Upper lobe of right lung (tissue), 1 donor: ENCODE data around the gene CNBD2. TPM values are rescaled to one million over a fixed set of nuclear protein-coding genes. Genes with fewer than 3 reads are reported as not detected.

ENCODE experiments used
- ATAC-seq: fragments of 200-7000 bp; cut with Tn5 transposase; one replicate; pipeline ENCODE4 v1.9.1; 2020; ENCODE audit warnings: mild to moderate bottlenecking, moderate library complexity
- DNase-seq: peaks from one replicate; pipeline ENCODE4 v3.0.0-alpha.2; 2020
- H3K27ac ChIP-seq: fragments of 200-600 bp; one replicate; pipeline ENCODE4 v1.8.0; 2022
- H3K27me3 ChIP-seq: fragments of 200-600 bp; one replicate; pipeline ENCODE4 v1.8.0; 2022; ENCODE audit warnings: mild to moderate bottlenecking
- H3K36me3 ChIP-seq: fragments of 200-600 bp; one replicate; pipeline ENCODE4 v1.8.0; 2022
- H3K4me1 ChIP-seq: fragments of 200-600 bp; one replicate; pipeline ENCODE4 v1.8.0; 2022
- H3K4me3 ChIP-seq: fragments of 200-600 bp; one replicate; pipeline ENCODE4 v1.8.0; 2022; ENCODE audit warnings: mild to moderate bottlenecking
- H3K9me3 ChIP-seq: fragments of 200-600 bp; one replicate; pipeline ENCODE4 v1.8.0; 2022
- CTCF ChIP-seq: fragments of 200-600 bp; IDR thresholded peaks from one replicate; pipeline ENCODE4 v1.8.0; 2022; ENCODE audit warnings: antibody characterized with exemption
- intact Hi-C: fragments of 100-400 bp; cut with DNase I; formaldehyde crosslinking; loops from one replicate; pipeline ENCODE4 v1.11.0; 2022
- long read RNA-seq: library from polyadenylated mRNA; unstranded; transcript quantifications from one replicate; pipeline ENCODE4 v2.0.0, GENCODE V29; 2021
- total RNA-seq: library from RNA; stranded (reverse); fragmentation: NEBNext Ultra II Directional; extraction: Animal tissue kit (Norgen Biotek cat#: 25700); gene quantifications from one replicate; pipeline ENCODE4 v1.2.1, GENCODE V29; 2021
- donor health status: DM: no; HTN: yes; CAD: no; lungs with severe emphysema.

Gene CNBD2
- total RNA-seq = 3.4 TPM
- long read RNA-seq, partial matches to known transcripts = 0 of 4 reads
- long read RNA-seq, other reads (novel, unspliced or antisense) = 0 of 4 reads

- no peaks in the 10 kb centered on the region for H3K36me3 ChIP-seq
- H3K27me3 ChIP-seq = no peaks in the 10 kb centered on the region
- no peak within 1 kb of the TSS for H3K4me3 ChIP-seq
- intact Hi-C loops = no loop called here
- no peak for TF ChIP-seq CTCF
- ATAC-seq = no peak
- no peak for DNase-seq
- no peaks in the 10 kb centered on the region for H3K4me1 ChIP-seq
- H3K27ac ChIP-seq = no peak within 1 kb of the TSS
- no peaks in the 10 kb centered on the region for H3K9me3 ChIP-seq
Observed at GRCh38 chr20:35967979-35968640, at the start of gene CNBD2. Gene CNBD2, plus strand, starts transcription at chr20:35968590. Its CDS starts 173 bp downstream, at chr20:35968763.

DNA sequence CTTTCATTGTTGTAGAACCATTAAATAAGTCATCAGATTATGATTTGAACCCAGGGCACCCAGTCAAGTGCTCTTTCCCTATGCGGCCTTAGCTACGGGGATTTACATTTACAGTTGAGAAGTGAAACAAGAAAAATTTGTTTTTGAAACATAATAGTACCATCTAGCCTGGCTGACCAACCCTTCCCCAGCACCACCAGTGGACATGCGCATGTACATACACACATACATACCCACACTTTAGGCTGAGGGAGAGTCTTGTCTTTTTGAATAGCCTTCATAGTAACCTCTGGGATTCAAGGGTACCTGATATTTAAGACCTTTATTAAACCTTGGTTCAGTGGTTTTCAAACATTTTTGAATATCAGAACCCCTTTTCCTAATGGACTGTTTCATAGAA is 47.9 kb upstream of the CNBD2 start:
- Histone ChIP-seq H3K9me3 (no peaks in the 10 kb centered on the region), H3K27me3 (no peaks in the 10 kb centered on the region), H3K27ac (no peak overlapping the region), H3K36me3 (peaks cover 61% of the 10 kb centered on the region), H3K4me1 (no peaks in the 10 kb centered on the region), H3K4me3 (no peak overlapping the region)
- intact Hi-C loops = no loop called here
- ATAC-seq (no peak), DNase-seq (no peak)
- no peak for TF ChIP-seq CTCF

DNA sequence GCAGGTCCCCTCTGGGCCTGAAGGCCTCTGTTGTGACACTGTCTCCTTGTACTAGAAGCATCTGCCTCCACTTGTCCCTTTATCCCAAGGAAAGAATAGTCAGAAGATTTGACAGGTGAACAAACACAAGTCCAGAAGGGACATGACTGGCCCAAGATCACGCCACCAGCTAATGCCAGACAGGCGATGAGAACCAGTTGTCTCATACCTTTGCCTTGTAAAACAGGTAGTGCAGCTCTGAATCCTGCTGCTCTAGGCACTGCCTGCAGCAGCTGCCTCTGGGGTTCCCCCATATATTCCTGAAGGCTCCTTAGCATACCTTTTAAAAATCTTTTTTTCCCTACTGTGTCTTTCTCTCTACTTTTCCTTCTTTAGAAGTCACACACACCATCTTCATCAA is 39.1 kb upstream of the CNBD2 start:
- ATAC-seq (no peak), DNase-seq (no peak)
- Histone ChIP-seq H3K36me3 (peaks cover 63% of the 10 kb centered on the region), H3K27me3 (no peaks in the 10 kb centered on the region), H3K4me3 (no peak overlapping the region), H3K4me1 (no peaks in the 10 kb centered on the region), H3K9me3 (no peaks in the 10 kb centered on the region), H3K27ac (no peak overlapping the region)
- no peak for TF ChIP-seq CTCF
- intact Hi-C loops = no loop called here

- Histone ChIP-seq H3K4me3 (no peak overlapping the region), H3K4me1 (no peaks in the 10 kb centered on the region), H3K27me3 (no peaks in the 10 kb centered on the region), H3K9me3 (no peaks in the 10 kb centered on the region), H3K27ac (no peak overlapping the region), H3K36me3 (peaks cover 57% of the 10 kb centered on the region)
- TF ChIP-seq CTCF = no peak
- intact Hi-C loops = no loop called here
- DNase-seq (no peak), ATAC-seq (no peak)
Observed at GRCh38 chr20:35934050-35934449, 34.3 kb upstream of the CNBD2 start.

- DNase-seq = no peak
- no peak for TF ChIP-seq CTCF
- Histone ChIP-seq H3K36me3 (peaks cover 49% of the 10 kb centered on the region), H3K27ac (no peak overlapping the region), H3K4me3 (no peak overlapping the region), H3K9me3 (no peaks in the 10 kb centered on the region), H3K4me1 (no peaks in the 10 kb centered on the region), H3K27me3 (no peaks in the 10 kb centered on the region)
- ATAC-seq = no peak
- intact Hi-C loops = no loop called here
Observed at GRCh38 chr20:35939264-35939663, 29.1 kb upstream of the CNBD2 start.

DNA sequence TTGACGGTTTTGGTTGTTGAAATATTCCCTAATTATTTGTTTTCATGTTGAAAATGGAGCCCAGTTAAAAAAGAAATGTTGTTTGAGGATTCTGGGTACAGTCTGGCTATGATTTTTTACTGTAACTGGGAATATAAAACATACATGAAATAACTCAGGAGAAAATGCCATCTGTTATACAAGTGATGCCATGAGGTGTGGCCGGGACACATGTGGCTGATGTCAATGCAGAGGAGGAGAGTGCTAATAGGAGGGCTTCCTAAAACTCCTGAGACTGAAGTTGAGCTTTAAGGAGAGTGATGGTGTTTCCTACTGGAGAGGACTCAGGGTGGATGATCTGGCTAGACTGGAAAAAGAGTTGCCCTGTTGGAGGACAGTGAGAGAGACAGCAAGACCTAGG is 26.8 kb upstream of the CNBD2 start:
- Histone ChIP-seq H3K27ac (no peak overlapping the region), H3K36me3 (peaks cover 56% of the 10 kb centered on the region), H3K4me1 (no peaks in the 10 kb centered on the region), H3K9me3 (no peaks in the 10 kb centered on the region), H3K4me3 (no peak overlapping the region), H3K27me3 (no peaks in the 10 kb centered on the region)
- DNase-seq (no peak), ATAC-seq (no peak)
- intact Hi-C loops = no loop called here
- no peak for TF ChIP-seq CTCF
